AG04450 (cell line): ENCODE results near the gene SH2D3C. TPM values are rescaled to one million over a fixed set of nuclear protein-coding genes. Genes with fewer than 3 reads are reported as not detected.

ENCODE experiments used
- CTCF ChIA-PET: fragments of 300-600, 350-600 bp; formaldehyde crosslinking; extraction: SDS; loops from one replicate; lab custom pipeline; 2022; ENCODE audit warnings: antibody characterized with exemption, inconsistent platforms; lab: Charles Lee
- POLR2A ChIA-PET: fragments of 350-600 bp; formaldehyde crosslinking; extraction: SDS; loops from one replicate; lab custom pipeline; 2021; ENCODE audit warnings: antibody characterized with exemption, inconsistent platforms; lab: Yijun Ruan, JAX
- DNase-seq: peaks from one replicate; pipeline ENCODE4 v3.0.0-alpha.2; 2011; ENCODE audit warnings: low read depth, low spot score
- H3K27ac ChIP-seq: one replicate; pipeline ENCODE4 v1.5.1; 2012; ENCODE audit warnings: low read depth, low read length, control low read depth
- H3K27me3 ChIP-seq: one replicate; pipeline ENCODE4 v1.6.0; 2012; ENCODE audit warnings: low read length; ENCODE audit not compliant: control insufficient read depth, insufficient read depth
- H3K4me3 ChIP-seq: 2 replicates; pipeline ENCODE4 v1.5.1; 2011; ENCODE audit warnings: mild to moderate bottlenecking, low read depth, low read length, control low read depth
- H3K9me3 ChIP-seq: 2 replicates; pipeline ENCODE4 v1.5.1; 2012; ENCODE audit warnings: low read length; ENCODE audit not compliant: control insufficient read depth, insufficient read depth
- polyA plus RNA-seq: library from polyadenylated mRNA; depleted of rRNA; stranded (reverse); fragments of >200 nt; gene quantifications from 2 replicates; pipeline ENCODE4 v1.2.3, GENCODE V29; 2011
- TF ChIP-seq, protein P1 (sequence below): IDR thresholded peaks from 2 replicates; pipeline ENCODE4 v1.5.1; 2011; ENCODE audit warnings: low read depth, low read length, control low read depth, inconsistent platforms

The SH2D3C gene
- polyA plus RNA-seq, 1 experiment: not detected

DNA sequence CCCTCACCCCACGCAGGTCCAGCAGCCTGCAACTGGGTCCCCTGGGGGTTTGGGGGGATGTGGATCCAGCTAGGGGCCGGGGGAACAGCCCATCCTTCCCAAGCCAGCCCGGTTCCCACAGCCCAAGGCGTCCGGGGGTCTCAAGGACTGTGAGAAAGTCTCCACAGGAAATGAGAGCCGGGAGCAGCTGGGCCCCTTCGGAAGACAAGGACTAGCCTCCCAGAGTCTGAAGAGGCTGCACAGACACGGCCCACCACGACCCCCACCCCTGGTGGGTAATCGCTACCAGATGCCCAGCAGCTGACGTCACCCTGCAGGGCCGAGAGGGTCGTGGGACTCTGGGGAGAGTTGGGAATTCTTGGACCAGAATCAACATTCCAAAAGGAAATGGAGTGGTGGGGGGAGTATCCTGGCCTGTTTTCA, 10.5 kb downstream of the SH2D3C start:
- ChIA-PET POLR2A (no interaction called here), CTCF (interaction anchor here (1.9 to 5.3 kb wide), 2 partner anchors 33 to 178 kb away, joined by 5 to 24 read pairs; partner anchors contain the start of gene TOR2A)
- Histone ChIP-seq H3K9me3 (no peaks in the 10 kb centered on the region), H3K27me3 (peaks cover 6% of the 10 kb centered on the region), H3K27ac (no peak overlapping the region), H3K4me3 (no peak overlapping the region)
- DNase-seq: no peak
- TF ChIP-seq, protein P1, sequence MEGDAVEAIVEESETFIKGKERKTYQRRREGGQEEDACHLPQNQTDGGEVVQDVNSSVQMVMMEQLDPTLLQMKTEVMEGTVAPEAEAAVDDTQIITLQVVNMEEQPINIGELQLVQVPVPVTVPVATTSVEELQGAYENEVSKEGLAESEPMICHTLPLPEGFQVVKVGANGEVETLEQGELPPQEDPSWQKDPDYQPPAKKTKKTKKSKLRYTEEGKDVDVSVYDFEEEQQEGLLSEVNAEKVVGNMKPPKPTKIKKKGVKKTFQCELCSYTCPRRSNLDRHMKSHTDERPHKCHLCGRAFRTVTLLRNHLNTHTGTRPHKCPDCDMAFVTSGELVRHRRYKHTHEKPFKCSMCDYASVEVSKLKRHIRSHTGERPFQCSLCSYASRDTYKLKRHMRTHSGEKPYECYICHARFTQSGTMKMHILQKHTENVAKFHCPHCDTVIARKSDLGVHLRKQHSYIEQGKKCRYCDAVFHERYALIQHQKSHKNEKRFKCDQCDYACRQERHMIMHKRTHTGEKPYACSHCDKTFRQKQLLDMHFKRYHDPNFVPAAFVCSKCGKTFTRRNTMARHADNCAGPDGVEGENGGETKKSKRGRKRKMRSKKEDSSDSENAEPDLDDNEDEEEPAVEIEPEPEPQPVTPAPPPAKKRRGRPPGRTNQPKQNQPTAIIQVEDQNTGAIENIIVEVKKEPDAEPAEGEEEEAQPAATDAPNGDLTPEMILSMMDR: no peak

- Histone ChIP-seq H3K27me3 (peaks cover 11% of the 10 kb centered on the region), H3K4me3 (no peak overlapping the region), H3K9me3 (no peaks in the 10 kb centered on the region), H3K27ac (no peak overlapping the region)
- DNase-seq: no peak
- ChIA-PET POLR2A (no interaction called here), CTCF (interaction anchor here (1.5 to 5.3 kb wide), 3 partner anchors 32 to 177 kb away, joined by 5 to 24 read pairs (median 12); partner anchors contain the start of gene TOR2A)
- TF ChIP-seq, protein P1: no peak
Measured at GRCh38 chr9:127767410-127767809, 11.1 kb downstream of the SH2D3C start.

DNA sequence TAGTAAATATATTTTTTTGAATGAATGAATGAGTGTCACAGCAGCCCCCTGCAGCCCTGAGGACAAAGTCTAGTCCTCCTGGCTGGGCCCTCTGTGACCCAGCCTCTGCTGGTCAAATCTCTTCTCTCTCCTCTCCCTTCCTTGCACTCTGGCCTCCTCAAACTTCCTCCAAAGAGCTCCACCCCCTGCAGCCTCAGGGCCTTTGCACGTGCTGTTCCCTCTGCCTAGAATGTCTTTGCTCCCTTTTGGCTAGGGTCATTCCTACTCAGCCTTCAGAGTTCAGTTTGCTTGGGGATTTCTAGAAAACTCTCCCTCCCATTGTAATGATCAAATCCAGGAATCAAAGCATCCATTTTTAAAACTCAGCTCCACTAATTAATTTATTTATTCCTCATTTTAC, 13.0 kb downstream of the SH2D3C start:
- H3K27ac ChIP-seq: no peak overlapping the region
- no peak overlapping the region for H3K4me3 ChIP-seq
- ChIA-PET POLR2A (no interaction called here), CTCF (interaction anchor here (1.6 to 1.7 kb wide), 2 partner anchors 19 to 31 kb away, joined by 5 to 10 read pairs; partner anchors contain the start of gene TOR2A)
- TF ChIP-seq, protein P1: no peak
- DNase-seq: no peak
- peaks cover 24% of the 10 kb centered on the region for H3K27me3 ChIP-seq
- no peaks in the 10 kb centered on the region for H3K9me3 ChIP-seq

GRCh38 chr9:127763918-127764384, 14.5 kb downstream of the SH2D3C start:
- ChIA-PET POLR2A (no interaction called here), CTCF (interaction anchor here (1.0 to 1.2 kb wide), 3 partner anchors 21 to 106 kb away, joined by 4 read pairs; partner anchors contain the start of gene TOR2A)
- Histone ChIP-seq H3K27ac (no peak overlapping the region), H3K4me3 (no peak overlapping the region), H3K9me3 (no peaks in the 10 kb centered on the region), H3K27me3 (peaks cover 24% of the 10 kb centered on the region)
- no peak for DNase-seq
- TF ChIP-seq, protein P1: no peak; the same call in 1 of the 2 replicates

DNA sequence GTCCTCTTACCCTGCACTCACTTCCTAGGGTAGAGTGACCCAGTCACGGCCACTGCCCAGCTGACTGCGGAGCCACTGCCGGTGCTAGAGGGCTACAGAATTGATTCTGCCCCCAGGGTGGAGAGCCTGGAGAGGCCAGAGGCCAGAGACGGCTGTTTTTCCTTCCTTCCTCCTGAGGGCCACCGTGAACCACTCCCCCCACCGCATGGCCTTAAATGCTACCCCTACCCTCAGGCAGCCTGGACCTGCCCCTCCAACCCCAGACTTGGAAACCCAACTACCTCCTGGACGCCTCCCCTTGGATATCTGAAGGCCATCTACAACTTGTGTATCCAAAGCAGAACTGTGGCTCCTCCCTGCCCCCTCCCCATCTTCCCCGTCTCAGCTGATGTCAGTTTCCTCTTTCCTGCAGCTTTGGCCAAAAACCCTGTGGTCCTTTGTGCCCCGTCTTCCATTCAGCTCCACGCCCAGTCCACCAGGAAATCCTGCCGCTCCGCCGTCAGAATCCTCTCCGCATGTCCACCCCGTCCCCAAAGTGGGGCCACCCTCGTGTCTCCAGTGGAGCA, 16.3 kb downstream of the SH2D3C start:
- Histone ChIP-seq H3K27me3 (peaks cover 24% of the 10 kb centered on the region), H3K4me3 (no peak overlapping the region), H3K9me3 (no peaks in the 10 kb centered on the region), H3K27ac (no peak overlapping the region)
- CTCF ChIA-PET: interaction anchor here (1.2 kb wide), 1 partner anchor 27 kb away, joined by 5 read pairs; the partner anchor contains the start of gene TOR2A
- POLR2A ChIA-PET: no interaction called here
- TF ChIP-seq, protein P1: no peak
- no peak for DNase-seq
